HG03039 (cell line): ENCODE data around the gene STAG1.
"Not testable (repeated sequence)": the region's sequence is repeated elsewhere in the genome, so short reads cannot be mapped to it uniquely, and the experiment has no call there.

Experiments
- ATAC-seq: cut with Tn5 transposase; IDR thresholded peaks from one replicate; pipeline ENCODE4 v1.9.1; 2021; ENCODE audit warnings: mild to moderate bottlenecking, moderate library complexity; ENCODE audit not compliant: unreplicated experiment

STAG1 gene

DNA sequence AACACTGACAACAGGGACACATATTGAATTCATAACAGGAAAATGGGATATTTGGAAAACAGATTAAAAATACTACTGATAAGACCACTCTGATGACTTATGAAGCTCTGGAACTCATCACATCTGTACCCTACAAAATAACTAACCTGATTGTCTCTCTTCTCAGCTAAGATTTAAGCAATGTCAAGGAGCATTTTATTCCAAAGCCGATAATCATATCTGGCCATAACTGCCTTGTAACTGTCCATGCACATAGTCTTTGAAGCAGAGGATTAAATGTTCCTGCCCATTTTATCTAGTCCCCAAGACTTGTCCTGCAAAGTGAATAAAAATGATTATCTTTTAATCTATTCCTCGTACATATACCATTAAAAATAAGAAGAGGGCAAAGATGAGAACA lies 234.1 kb downstream of the STAG1 start:
- no peak for ATAC-seq

GRCh38 chr3:136516656-136517055 lies 235.5 kb downstream of the STAG1 start:
- ATAC-seq = no peak

- ATAC-seq = no peak
Observed at GRCh38 chr3:136516095-136516494, 236.1 kb downstream of the STAG1 start.

DNA sequence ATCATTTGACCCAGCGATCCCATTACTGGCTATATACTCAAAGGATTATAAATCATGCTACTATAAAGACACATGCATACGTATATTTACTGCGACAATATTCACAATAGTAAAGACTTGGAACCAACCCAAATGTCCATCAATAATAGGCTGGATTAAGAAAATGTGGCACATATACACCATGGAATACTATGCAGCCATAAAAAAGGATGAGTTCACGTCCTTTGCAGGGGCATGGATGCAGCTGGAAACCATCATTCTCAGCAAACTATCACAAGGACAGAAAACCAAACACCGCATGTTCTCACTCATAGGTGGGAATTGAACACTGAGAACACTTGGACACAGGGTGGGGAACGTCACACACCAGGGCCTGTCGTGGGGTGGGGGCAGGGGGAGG lies 237.6 kb downstream of the STAG1 start:
- ATAC-seq = not testable (repeated sequence)

- ATAC-seq = no peak
Observed at GRCh38 chr3:136513367-136513766, 238.8 kb downstream of the STAG1 start.

DNA sequence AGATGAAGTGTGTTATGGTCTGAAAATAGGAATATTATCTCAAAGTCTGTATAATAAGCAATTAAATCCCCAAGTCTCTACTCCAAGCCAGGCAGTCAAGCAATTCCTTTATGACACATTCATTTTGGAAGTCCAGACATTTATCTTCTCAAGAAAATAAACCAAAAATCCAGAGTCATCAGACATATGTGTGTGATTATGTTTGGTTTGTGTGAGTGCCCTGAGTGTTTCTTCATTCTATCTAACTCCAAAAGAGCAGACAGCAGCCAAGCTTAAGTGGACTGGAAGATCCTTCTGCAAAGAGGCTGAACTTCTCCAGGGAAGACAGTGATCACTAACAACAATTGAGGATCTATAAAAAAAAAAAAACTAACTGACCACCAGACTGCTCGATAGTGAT lies 239.8 kb downstream of the STAG1 start:
- no peak for ATAC-seq

- no peak for ATAC-seq
Observed at GRCh38 chr3:136505676-136506075, 246.5 kb downstream of the STAG1 start.

DNA sequence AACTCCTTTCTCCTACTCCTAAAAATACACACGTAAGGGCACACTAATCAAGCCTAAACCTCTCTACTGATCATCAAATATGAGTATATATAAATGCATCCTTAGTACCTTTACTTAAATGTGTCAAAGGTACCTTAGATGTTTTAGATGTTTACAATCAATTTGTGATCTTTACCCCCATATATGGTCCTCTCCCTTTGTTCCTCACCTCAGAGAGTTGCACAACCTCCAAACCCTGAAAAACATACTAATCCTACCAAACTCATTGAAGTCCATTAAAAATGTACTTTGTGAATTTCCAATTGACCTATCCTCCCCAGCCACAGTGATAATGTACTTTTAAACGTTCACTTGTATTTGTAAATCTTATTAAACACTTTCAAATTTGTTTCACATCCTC lies 249.1 kb downstream of the STAG1 start:
- no peak for ATAC-seq

- no peak for ATAC-seq
Observed at GRCh38 chr3:136498919-136499447, 253.2 kb downstream of the STAG1 start.

- ATAC-seq = no peak
Observed at GRCh38 chr3:136495213-136495612, 257.0 kb downstream of the STAG1 start.

DNA sequence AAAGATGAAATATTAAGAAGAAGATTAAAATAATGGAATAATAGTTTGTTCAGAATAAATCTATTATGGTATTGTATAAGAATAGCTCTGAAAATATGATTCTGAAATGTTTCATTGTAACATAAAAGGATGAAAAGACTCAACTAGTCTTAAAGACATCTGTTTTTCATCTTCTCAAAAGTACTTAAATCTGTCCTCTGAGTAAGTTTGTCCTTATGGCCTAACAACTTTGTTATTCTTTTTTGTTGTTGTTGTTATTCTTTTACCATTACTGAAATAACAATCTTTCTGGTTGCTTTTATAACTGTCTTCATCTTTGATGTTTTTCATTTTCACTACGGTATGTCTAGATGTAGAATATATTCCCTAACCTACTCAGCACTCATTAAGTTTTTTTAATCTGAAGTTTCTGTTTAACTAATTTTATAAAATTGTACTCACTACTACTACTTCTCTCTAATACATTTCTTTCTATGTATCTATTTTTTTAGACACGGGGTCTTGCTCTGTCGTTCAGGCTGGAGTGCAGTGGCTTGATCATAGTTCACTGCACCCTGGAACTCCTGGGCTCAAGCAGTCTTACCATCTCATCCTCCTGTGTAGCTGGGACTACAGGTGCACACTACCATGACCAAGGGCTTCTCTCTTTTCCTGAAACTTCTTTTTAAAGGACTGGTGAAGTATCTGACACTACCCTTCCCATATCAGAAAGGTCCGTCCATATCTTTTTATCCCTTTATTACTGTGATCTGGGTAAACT lies 261.4 kb downstream of the STAG1 start:
- ATAC-seq = no peak

- ATAC-seq = no peak
Observed at GRCh38 chr3:136485777-136486176, 266.4 kb downstream of the STAG1 start.

DNA sequence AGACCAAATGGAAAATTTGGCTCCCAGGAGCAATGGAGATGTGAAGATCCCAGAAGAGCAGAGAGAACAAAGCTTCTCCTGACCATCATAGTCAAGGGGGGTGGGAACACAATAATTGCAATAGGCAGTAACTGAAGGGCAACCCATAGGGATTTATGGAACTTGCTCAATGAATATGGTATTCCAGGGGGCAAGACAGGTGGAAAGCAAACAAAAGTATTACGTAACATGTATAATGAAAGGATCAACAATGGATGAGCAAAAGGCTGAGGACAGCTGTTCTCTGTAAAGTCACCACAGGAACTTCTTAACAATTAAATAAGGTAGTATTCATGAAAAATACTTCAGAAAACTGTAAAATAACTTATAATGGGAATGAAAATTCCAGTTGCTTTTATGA lies 275.9 kb downstream of the STAG1 start:
- ATAC-seq = no peak

- ATAC-seq = not testable (repeated sequence)
Observed at GRCh38 chr3:136474876-136475275, 277.3 kb downstream of the STAG1 start.

- no peak for ATAC-seq
Observed at GRCh38 chr3:136473716-136474326, 278.4 kb downstream of the STAG1 start.

DNA sequence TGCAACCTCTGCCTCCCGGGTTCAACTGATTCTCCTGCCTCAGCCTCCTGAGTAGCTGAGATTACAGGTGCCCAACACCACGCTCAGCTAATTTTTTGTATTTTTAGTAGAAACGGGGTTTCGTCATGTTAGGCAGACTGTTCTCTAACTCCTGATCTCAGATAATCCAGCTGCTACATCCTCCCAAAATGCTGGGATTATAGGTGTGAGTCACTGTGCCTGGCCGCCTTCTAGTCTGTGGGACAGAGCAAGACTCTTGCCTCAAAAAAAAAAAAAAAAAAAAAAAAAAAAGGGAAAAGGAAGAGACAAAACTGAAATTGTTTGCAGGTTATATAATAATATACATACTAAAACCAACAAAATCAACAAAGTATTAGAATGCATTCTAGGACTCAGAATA lies 286.9 kb downstream of the STAG1 start:
- ATAC-seq = no peak

GRCh38 chr3:136464502-136464901 lies 287.7 kb downstream of the STAG1 start:
- no peak for ATAC-seq

GRCh38 chr3:136463170-136463569 lies 289.0 kb downstream of the STAG1 start:
- ATAC-seq = no peak

GRCh38 chr3:136457793-136458192 lies 294.4 kb downstream of the STAG1 start:
- ATAC-seq = no peak

- ATAC-seq = no peak
Observed at GRCh38 chr3:136456196-136456595, 296.0 kb downstream of the STAG1 start.

DNA sequence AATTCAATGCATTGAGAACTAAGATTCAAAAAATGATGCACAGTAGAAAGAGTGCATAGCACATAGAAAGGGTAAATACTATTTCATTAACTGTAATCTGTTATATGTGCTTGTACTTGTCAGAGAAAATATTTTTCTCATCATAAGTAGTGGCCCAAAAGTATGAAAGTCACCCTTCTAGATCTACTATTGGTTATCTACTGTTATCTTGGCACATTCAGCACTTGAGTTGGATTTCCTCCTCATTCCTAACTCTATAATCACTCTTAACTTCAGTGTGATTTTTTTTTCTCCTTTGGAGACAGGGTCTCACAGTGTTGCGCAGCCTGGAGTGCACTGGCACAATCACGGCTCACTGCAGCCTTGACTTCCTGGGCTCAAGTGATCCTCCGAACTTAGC lies 307.6 kb downstream of the STAG1 start:
- no peak for ATAC-seq

GRCh38 chr3:136437043-136437442 lies 315.1 kb downstream of the STAG1 start:
- no peak for ATAC-seq
